Upper lobe of left lung (tissue), 4 donors: Measurements from ENCODE around the gene ZNRF4.

Experiments used
- POLR2A ChIP-seq, 4 donors: fragments of 450-650 bp; IDR thresholded peaks; one replicate each; pipeline ENCODE4 v1.5.1; 2016 to 2017; ENCODE audit warnings: antibody characterized with exemption in 4 of 4, mild to moderate bottlenecking in 2 of 4
- POLR2AphosphoS5 ChIP-seq, 2 donors: sonication (generic); formaldehyde crosslinking; IDR thresholded peaks; one replicate each; pipeline ENCODE4 v1.5.1; 2017; ENCODE audit warnings: antibody characterized with exemption in 2 of 2

DNA sequence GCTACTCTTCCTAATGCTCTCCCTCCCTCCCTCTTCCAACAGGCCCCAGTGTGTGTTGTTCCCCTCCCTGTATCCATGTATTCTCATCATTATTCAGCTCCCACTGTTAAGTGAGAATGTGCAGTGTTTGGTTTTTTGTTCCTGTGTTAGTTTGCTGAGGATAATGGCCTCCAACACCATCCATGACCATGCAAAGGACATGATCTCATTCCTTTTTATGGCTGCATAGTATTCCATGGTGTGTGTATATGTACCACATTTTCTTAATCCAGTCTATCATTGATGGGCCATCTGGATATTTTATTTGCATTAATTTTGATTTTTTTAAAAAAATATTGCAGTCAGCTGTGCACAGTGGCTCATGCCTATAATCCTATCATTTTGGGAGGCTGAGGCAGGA, 15.8 kb upstream of the ZNRF4 start:
- TF ChIP-seq POLR2A (IDR thresholded peaks at IDR 0.05) = no peak
- no peak for TF ChIP-seq POLR2AphosphoS5 (IDR thresholded peaks at IDR 0.05)
